Fibroblast of mammary gland (primary cell): ENCODE results near the gene TMEM258.

ENCODE experiments used
- DNase-seq: peaks from one replicate; pipeline ENCODE4 v3.0.0-alpha.2; 2010; ENCODE audit warnings: low read depth
- H3K4me3 ChIP-seq: 2 replicates; pipeline ENCODE4 v1.5.1; 2011; ENCODE audit warnings: low read depth, mild to moderate bottlenecking, low read length, moderate library complexity; ENCODE audit not compliant: control insufficient read depth
- CTCF ChIP-seq: conservative IDR thresholded peaks from 2 replicates; pipeline ENCODE4 v1.5.1; 2011; ENCODE audit warnings: low read depth, low read length, inconsistent platforms; ENCODE audit not compliant: control insufficient read depth, insufficient read depth

The TMEM258 gene

GRCh38 chr11:61795876-61796526 lies 3.6 kb upstream of the TMEM258 start:
- no peak for TF ChIP-seq CTCF
- DNase-seq, result no peak
- H3K4me3 ChIP-seq, result no peak overlapping the region

GRCh38 chr11:61795459-61795858 lies 3.1 kb upstream of the TMEM258 start:
- DNase-seq, result no peak
- no peak overlapping the region for H3K4me3 ChIP-seq
- no peak for TF ChIP-seq CTCF

- TF ChIP-seq CTCF, result no peak
- peak; percentile 10 for DNase-seq
- no peak overlapping the region for H3K4me3 ChIP-seq
Observed at GRCh38 chr11:61794579-61794978, 2.2 kb upstream of the TMEM258 start.

- no peak for TF ChIP-seq CTCF
- no peak for DNase-seq
- H3K4me3 ChIP-seq, result peak overlapping the region; percentile 94
Observed at GRCh38 chr11:61793829-61794204, 1.4 kb upstream of the TMEM258 start.

GRCh38 chr11:61793083-61793828 lies 857 bp upstream of the TMEM258 start:
- TF ChIP-seq CTCF, result no peak
- peak; percentile 8 for DNase-seq
- H3K4me3 ChIP-seq, result peak overlapping the region; percentile 94

GRCh38 chr11:61791737-61792309 lies 576 bp downstream of the TMEM258 start:
- DNase-seq, result peak; percentile 96

More at GRCh38 chr11:61791737-61792309, 576 bp downstream of the TMEM258 start:
- H3K4me3 ChIP-seq, result peak overlapping the region; percentile 94
- TF ChIP-seq CTCF, result no peak
